Activated CD8-positive, alpha-beta memory T cell treated with anti-CD3 and anti-CD28 coated beads for 36 hours (primary cell): Measurements from ENCODE around the gene CCDC34. TPM values are rescaled to one million over a fixed set of nuclear protein-coding genes. Genes with fewer than 3 reads are reported as not detected.
"Not testable (repeated sequence)": the region's sequence is repeated elsewhere in the genome, so short reads cannot be mapped to it uniquely, and the experiment has no call there.

Experiments used
- CTCF ChIA-PET: fragments of 350-600 bp; sonication (Branson Sonifier 250); formaldehyde crosslinking; loops from one replicate; lab custom pipeline; 2021; ENCODE audit warnings: antibody characterized with exemption; lab: Charles Lee
- POLR2A ChIA-PET: fragments of 350-600 bp; sonication (Branson Sonifier 250); formaldehyde crosslinking; loops from one replicate; lab custom pipeline; 2021; ENCODE audit warnings: antibody characterized with exemption; lab: Charles Lee
- total RNA-seq, 2 experiments: library from RNA; stranded (reverse); gene quantifications; one replicate each; pipeline ENCODE4 v1.2.3, GENCODE V29; 2021

Gene CCDC34
- total RNA-seq, 2 experiments from 2014 or later = 22.0 to 25.0 TPM

DNA sequence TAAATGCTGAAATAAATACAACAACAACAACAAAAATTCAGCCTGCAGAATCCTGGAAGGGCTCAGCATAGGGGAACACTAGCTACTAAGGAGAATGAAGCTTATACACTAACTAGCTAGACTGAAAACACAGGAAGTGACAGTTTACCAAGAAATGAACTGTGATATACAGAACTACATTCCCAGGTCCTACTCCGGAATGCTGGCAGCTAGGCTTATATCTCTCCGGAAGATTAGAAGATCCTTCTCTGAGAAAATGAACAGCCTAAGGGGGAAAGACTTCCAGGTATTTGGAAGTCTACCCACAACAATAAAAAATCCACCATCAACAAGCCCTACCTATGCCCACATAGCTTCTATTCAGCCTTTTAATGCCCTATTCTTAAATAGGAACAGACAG lies 31.0 kb downstream of the CCDC34 start:
- ChIA-PET POLR2A (no interaction called here), CTCF (no interaction called here)

DNA sequence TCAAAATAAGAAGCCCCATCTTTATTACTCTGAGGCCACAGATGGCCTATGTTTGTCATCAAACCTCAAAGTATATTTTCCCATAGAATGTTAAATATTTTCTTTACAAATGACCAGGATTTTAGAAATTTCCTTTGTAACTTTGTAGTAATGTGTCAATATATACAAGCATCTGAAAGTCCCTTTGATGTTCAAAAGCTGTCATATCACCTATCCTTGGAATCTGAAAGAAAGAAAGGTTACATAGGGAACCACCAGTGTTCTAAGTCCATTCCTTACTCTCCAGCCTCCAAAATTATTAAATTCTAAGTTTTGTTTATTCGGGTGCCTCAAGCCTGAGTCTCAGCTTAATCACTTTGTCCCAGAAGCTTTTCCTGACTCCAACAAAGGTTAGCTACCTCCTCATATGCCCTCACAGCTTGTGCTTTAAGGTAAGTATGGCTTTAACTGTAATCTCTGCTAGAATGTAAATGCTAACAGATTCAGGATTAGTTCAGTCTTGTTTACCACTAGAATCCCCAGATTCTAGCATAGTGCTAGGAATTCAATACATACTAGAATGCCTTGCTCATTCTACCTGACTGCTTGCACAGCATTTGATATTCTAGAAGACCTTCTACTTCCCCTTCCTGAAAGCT lies 32.3 kb downstream of the CCDC34 start:
- ChIA-PET CTCF (interaction anchor here (0.7 kb wide), 1 partner anchor 13 kb away, joined by 4 read pairs; no protein-coding TSS in a partner anchor), POLR2A (no interaction called here)

DNA sequence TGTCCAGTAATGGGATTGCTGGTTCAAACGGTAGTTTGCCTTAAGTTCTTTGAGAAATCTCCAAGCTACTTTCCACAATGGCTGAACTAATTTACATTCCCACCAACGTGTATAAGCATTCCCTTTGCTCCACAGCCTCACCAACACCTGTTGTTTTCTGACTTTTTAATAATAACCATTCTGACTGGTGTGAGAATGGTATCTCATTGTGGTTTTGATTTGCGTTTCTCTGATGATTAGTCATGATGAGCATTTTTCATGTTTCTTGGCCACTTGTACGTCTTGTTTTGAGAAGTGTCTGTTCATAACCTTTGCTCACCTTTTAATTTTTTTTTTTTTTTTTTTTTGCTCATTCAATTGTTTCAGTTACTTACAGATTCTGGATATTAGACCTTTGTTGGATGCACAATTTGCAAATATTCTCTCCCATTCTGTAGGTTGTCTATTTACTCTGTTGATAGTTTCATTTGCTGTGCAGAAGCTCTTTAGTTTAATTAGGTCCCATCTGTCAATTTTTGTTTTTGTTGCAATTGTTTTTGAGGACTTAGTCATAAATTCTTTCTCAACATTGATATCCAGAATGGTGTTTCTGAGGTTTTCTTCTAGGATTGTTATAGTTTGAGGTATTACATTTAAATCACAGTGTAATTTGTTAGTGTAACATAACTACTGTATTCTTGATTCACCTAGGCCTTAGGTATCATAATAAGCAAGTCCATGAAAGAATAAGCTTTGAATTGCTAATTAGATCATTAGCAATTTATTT lies 33.0 kb downstream of the CCDC34 start:
- ChIA-PET POLR2A (interaction anchor here (0.6 kb wide), 1 partner anchor 166 kb away, joined by 3 read pairs; no protein-coding TSS in a partner anchor), CTCF (interaction anchor here (0.7 kb wide), 1 partner anchor 14 kb away, joined by 4 read pairs; no protein-coding TSS in a partner anchor)

DNA sequence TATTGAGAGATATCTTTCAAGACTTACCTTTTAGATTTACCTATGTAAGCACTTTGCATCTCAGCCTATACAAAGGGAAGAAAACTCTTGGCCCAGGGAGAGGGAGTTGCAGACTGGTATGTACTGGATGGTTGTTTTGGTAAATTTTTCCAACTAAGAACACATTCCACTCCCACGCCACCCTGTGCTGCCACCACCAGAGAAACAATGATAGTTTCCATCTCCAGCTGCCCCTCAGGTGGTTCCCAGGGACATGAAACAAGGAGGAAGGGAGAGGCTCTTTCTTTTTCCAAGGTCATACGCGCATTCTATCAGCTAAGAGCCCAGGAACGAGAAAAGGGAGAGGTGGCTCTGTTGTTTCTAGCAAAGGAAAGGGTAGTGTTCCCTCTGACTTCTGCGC lies 34.4 kb downstream of the CCDC34 start:
- ChIA-PET CTCF (interaction anchor here (1.0 kb wide), 1 partner anchor 170 kb away, joined by 3 read pairs; no protein-coding TSS in a partner anchor), POLR2A (no interaction called here)

DNA sequence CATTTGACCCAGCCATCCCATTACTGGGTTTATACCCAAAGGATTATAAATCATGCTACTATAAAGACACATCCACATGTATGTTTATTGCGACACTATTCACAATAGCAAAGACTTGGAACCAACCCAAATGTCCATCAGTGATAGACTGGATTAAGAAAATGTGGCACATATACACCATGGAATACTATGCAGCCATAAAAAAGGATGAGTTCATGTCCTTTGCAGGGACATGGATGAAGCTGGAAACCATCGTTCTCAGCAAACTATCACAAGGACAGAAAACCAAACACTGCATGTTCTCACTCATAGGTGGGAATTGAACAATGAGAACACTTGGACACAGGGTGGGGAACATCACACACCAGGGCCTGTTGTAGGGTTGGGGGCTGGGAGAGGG lies 36.0 kb downstream of the CCDC34 start:
- CTCF ChIA-PET, POLR2A ChIA-PET: not testable (repeated sequence)

DNA sequence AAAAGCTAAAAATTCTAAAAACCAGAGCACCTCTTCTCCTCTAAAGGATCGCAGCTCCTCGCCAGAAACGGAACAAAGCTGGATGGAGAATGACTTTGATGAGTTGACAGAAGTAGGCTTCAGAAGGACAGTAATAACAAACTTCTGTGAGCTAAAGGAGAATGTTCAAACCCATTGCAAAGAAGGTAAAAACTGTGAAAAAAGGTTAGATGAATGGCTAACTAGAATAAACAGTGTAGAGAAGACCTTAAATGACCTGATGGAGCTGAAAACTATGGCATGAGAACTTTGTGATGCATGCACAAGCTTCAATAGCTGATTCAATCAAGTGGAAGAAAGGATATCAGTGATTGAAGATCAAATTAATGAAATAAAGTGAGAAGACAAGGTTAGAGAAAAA lies 40.8 kb downstream of the CCDC34 start:
- POLR2A ChIA-PET = not testable (repeated sequence)

DNA sequence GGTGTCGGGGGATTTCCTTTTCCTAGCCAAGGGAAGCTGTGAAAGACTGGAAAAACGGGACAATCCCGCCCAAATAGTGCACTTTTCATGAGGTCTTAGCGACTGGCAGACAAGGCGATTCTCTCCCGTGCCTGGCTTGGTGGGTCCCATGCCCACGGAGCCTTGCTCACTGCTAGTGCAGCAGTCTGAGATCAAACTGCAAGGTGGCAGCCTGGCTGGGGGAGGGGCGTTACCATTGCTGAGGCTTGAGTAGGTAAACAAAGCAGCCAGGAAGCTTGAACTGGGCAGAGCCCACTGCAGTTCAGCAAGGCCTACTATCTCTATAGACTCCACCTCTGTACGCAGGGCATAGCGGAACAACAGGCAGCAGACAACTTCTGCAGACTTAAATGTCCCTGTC lies 41.7 kb downstream of the CCDC34 start:
- POLR2A ChIA-PET, CTCF ChIA-PET: not testable (repeated sequence)

More for the DNA sequence above, 40.8 kb downstream of the CCDC34 start:
- CTCF ChIA-PET = not testable (repeated sequence)

DNA sequence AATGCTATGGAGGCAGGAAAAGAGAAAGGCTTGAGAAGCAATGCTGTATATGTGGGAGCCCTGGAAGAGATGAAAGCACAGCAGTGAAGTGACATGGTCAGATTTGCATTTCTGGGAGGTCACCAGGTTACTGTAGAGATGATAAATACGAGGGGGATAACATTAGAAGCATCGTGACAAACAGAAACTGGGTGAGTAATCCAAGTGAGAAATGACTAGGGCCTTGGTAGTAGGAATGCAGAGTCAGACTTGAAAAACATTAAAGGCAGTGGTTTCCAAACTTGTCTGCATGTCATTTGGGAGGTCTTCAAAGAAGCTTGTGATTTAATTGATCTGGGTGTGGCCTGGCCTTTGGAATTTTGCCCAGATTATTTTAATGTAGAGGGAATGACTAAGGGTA lies 43.9 kb downstream of the CCDC34 start:
- CTCF ChIA-PET = no interaction called here
- POLR2A ChIA-PET = no interaction called here

DNA sequence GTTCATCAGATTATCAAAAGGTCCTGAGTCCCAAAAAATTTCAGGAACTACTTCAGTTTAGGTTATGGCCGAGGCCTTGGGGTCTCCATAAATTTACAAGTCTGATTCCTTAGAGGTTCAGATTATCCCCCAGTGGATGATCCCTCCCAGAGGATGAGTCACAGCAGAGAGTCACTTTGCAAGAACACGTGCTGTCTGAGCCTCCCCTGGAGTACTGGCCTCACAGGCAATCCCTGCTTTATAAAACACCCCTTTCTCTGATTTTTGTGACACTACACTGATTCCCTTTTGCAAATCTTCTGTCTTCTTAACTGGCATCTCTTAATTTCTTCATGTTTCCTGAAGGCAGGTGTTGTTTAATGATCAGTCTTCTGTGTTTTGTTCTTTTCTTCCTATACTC lies 45.3 kb downstream of the CCDC34 start:
- CTCF ChIA-PET = no interaction called here

DNA sequence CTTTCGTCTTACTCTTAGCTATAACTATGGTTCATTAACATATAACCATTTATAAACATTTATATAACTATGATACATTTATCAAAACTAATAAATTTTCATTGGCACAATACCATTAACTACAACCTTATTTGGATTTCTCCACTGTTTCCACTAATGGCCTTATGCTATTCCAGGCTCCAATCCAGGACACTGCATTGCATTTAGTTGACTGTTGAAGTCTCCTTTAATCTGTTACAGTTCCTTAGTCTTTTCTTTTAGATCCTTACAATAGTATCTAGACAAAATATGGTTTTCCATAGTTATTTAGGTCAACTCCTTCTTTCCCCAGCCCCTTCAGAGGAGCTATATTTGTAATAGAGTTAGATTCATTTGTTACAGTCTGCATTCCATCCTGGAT lies 47.2 kb downstream of the CCDC34 start:
- CTCF ChIA-PET = interaction anchor here (0.5 kb wide), 1 partner anchor 166 kb away, joined by 3 read pairs; no protein-coding TSS in a partner anchor

More for the DNA sequence above, 45.3 kb downstream of the CCDC34 start:
- POLR2A ChIA-PET = no interaction called here

DNA sequence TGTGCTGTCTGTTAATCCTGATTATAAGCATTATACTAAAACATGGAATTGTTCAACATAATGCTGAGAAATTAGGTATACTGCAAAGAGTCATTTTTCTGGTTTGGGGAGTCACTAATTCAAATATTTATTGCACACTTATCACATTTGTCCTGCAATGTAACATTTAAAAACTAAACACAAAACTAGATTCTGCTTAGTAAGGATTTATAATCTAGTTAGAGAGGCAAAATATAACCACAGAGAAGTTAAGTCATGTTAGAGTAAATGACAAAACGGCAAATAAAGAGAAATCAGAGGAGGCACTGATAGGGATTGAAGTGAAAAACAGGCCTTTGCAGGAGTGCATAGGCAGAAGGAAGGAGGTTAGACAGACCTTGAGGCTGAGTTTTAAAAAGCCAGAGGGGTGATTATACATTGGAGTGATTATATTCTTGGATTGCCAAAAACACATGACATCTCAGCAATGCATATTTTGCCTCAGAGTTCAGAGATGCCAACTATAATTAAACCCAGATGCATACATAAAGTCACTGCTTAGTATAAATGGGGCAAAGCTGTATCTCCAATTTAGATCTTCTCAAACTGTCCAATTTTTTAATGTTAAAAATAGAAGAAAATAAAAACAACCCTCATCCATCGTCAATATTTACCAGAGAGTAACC lies 49.7 kb downstream of the CCDC34 start:
- ChIA-PET CTCF (no interaction called here), POLR2A (no interaction called here)

More for the DNA sequence above, 47.2 kb downstream of the CCDC34 start:
- POLR2A ChIA-PET = no interaction called here

DNA sequence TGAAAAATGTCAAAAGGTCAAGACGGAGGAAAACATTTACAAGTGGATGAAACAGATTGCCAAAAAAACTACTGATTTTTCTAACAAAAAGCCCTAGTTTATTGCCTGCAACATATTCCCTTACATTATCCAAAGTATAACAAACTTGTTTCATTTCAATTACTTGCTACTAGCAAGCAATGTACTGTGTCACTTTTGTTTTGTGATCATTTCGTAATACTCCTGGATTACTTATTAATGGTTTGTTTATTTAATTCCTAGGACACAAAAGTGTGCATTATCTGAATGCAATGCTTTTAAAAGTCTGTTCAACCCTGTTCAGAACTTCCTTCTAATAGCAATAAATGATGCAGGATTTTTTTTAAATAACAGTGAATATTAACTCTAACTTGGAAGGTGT lies 50.9 kb downstream of the CCDC34 start:
- ChIA-PET POLR2A (no interaction called here), CTCF (no interaction called here)

DNA sequence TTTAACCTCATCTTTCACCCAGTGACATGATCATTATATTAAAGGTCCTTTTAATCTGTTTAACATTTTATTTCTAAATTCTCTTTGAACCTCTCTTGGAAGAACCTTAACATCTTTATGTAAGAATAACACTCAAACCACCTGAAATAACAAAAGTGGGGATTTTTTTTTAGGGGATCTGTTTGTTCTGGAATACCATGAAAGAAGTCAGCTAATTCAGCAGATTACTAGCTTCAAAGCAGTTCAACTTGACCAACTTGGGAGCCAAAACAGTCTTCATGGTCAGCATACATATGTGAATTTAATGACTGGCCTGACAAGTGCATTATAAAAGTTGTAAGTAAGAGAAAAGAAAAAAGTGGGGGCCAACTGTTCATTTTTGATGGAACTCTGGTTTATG lies 52.3 kb downstream of the CCDC34 start:
- POLR2A ChIA-PET = no interaction called here
- CTCF ChIA-PET = no interaction called here

DNA sequence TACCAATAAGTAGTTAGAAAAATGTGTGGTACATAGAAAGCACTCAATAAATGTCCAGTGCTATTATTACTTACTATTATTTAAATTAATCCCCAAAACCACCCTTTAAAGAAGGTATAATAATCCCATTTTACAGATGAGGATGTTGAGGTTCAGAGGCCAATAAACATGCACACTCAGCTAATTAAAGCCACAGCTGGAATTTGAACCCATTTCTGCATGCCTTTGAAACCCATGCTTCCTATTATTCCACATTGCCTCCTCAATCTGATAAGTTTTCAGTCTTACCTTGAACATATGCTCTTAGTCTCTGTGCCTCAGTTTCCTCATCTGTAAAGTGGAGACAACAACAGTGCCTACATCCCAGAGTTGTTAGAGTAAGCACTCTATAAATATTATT lies 52.8 kb downstream of the CCDC34 start:
- POLR2A ChIA-PET = no interaction called here
- CTCF ChIA-PET = no interaction called here

DNA sequence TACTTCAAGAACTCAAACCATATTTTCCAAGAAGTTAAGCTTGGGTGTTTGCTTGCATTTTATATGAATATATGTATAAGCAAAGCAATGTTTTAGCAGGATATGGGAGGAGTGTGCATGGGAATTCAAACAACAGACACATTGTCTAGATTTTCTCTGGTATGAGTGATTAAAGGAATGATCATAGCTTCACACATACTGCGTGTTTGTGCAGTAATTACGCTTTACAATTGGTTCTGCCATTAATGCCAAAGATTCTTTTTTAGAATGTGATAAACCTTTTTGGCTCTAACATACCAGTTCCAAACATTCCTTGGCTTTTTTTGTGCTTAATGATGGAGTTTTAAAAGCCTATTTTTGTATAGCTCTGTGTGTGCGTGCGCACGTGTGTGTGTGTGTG lies 54.0 kb downstream of the CCDC34 start:
- ChIA-PET POLR2A (no interaction called here), CTCF (no interaction called here)

DNA sequence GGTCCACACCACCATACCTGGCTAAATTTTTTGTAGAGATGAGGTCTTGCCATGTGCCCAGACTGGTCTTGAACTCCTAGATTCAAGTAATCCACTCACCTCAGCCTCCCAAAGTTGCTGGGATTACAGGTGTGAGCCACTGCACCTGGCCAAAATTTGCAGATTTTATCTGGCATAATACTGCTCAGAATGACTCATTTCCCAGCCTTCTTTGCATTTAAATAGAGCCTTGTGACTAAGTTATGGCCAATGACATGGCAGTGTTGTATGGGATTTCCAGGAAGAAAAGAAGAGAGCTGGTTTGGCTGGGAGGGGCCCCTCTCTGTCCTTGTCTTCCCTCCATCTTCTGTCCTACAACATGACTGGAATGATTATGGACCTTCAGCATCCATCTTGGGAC lies 55.8 kb downstream of the CCDC34 start:
- POLR2A ChIA-PET = no interaction called here
- CTCF ChIA-PET = no interaction called here

DNA sequence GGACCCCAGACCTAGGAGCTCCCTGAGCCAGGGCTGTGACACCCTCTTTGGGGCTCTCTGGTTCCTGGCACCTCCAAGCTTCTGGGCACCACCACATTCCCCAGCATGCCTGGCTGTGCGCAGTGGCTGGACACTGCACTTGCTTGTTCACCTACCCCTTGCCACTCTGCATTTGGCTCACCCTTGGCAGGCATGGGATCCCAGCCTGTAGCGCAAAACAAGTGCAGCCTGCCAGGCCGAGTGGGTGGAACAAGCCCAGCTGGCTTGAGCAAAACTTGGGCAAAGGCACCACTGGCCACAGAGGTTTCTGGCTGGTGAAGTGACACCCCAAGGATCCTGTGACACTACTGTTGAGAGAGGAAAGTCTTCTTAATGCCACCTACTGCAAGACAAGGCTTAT lies 57.3 kb downstream of the CCDC34 start:
- ChIA-PET CTCF (interaction anchor here (1.6 kb wide), 1 partner anchor 10 kb away, joined by 5 read pairs; no protein-coding TSS in a partner anchor), POLR2A (no interaction called here)

DNA sequence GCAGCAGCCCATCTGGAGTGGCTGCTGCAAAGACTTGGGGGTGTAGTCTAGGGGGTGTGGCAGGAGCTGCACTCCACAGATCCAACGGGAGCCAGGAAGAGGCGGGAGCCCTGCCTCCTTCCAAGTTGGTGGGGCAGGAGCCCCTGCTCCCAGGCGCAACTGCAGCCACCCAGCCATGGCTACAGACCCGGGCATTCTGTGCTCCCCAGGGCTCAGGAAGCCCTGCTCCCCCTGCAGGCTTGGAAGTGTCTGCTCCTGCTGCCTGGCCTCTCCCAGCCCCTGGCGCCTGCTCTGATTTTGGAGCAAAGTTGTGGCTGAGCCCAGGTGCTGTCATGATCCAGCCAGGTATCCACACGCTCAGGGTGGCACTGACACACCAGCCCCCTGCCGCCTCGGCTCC lies 58.5 kb downstream of the CCDC34 start:
- CTCF ChIA-PET = no interaction called here

DNA sequence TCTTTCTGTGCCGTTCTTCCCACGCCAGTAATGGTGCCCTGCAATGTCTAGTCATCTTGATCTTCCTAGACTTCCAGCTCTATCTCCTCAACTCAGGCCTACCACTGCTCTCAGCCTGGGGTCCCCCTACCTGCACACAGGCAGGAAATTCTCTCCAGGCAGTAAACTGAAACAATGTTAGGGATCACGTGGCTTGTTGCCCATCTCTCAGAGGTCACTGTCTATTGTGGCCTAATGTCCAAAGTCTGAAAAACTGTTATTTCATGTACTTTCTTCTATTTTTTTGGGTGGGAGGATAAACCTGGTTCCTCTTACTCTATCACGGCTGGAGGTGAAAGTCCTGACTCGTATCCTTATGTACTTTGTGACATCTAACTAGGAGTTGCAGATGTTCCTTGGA lies 59.1 kb downstream of the CCDC34 start:
- CTCF ChIA-PET = no interaction called here

More for the DNA sequence above, 58.5 kb downstream of the CCDC34 start:
- POLR2A ChIA-PET = no interaction called here

DNA sequence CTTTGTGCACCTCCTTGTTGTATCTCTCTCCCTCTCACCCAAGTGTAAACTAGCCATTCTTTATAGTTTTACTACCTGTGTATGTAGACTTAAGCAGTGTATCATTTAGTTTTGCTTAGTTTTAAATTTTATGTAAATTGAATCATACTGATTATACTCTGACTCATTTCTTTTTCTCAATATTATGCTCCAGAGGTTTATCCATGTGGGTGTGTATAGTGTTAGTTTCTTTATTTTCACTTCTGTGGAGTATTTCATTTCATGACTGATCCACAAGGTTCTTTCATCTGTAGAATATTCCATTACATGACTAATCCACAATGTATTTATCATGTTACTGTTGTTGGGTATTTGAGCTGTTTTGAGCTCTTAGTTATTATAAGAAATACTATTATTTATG lies 62.0 kb downstream of the CCDC34 start:
- ChIA-PET CTCF (interaction anchor here (1.0 kb wide), 1 partner anchor 183 kb away, joined by 3 read pairs; no protein-coding TSS in a partner anchor), POLR2A (no interaction called here)

More for the DNA sequence above, 59.1 kb downstream of the CCDC34 start:
- POLR2A ChIA-PET = no interaction called here
